ENCODE results near the gene COPZ2. TPM values are rescaled to one million over a fixed set of nuclear protein-coding genes. Genes with fewer than 3 reads are reported as not detected.
"Not testable (repeated sequence)": the region's sequence is repeated elsewhere in the genome, so short reads cannot be mapped to it uniquely, and the experiment has no call there.

Gene COPZ2
- 10 to 100 TPM; 18.2 to 35.3 (median 23.4) TPM for polyA plus RNA-seq (ENCODE audit: insufficient read depth in 1 of 5, insufficient read length in 5 of 5, low replicate concordance in 1 of 5)
- long read RNA-seq, donor 1, transcript COPZ2-210 (9 exons, 895 nt), result major isoform, 11 of 11 reads
- long read RNA-seq, donor 1, partial matches to known transcripts, result 0 of 11 reads
- long read RNA-seq, donor 1, other reads (novel, unspliced or antisense), result 0 of 11 reads
- long read RNA-seq, donor 2, partial matches to known transcripts, result 17 of 31 reads
- long read RNA-seq, donor 2, other reads (novel, unspliced or antisense), result 11 of 31 reads
- long read RNA-seq, donor 3, transcript COPZ2-210 (9 exons, 895 nt), result major isoform, 5 of 10 reads
- long read RNA-seq, donor 3, partial matches to known transcripts, result 5 of 10 reads
- long read RNA-seq, donor 3, other reads (novel, unspliced or antisense), result 0 of 10 reads
- long read RNA-seq, donor 4, partial matches to known transcripts, result 5 of 9 reads
- long read RNA-seq, donor 4, other reads (novel, unspliced or antisense), result 0 of 9 reads
- long read RNA-seq, donor 5, transcript COPZ2-210 (9 exons, 895 nt), result major isoform, 9 of 16 reads
- long read RNA-seq, donor 5, partial matches to known transcripts, result 7 of 16 reads
- long read RNA-seq, donor 5, other reads (novel, unspliced or antisense), result 0 of 16 reads
- long read RNA-seq, donor 6, transcript COPZ2-210 (9 exons, 895 nt), result major isoform, 5 of 10 reads
- long read RNA-seq, donor 6, partial matches to known transcripts, result 5 of 10 reads
- long read RNA-seq, donor 6, other reads (novel, unspliced or antisense), result 0 of 10 reads
- long read RNA-seq, donor 7, transcript COPZ2-210 (9 exons, 895 nt), result major isoform, 8 of 8 reads
- long read RNA-seq, donor 7, partial matches to known transcripts, result 0 of 8 reads
- long read RNA-seq, donor 7, other reads (novel, unspliced or antisense), result 0 of 8 reads
- long read RNA-seq, donor 8, partial matches to known transcripts, result 0 of 3 reads
- long read RNA-seq, donor 8, other reads (novel, unspliced or antisense), result 0 of 3 reads

GRCh38 chr17:48037036-48037837, at the start of gene COPZ2:
Gene COPZ2 (minus strand): TSS chr17:48037797. CDS start chr17:48037777, 20 bp downstream.
- peak in 1 of 2 donors; percentile 29 for DNase-seq

- DNase-seq, result no peak
These were observed 47.3 kb upstream of the COPZ2 start for GRCh38 chr17:48084932-48085331.

- DNase-seq, result no peak
These were observed 44.3 kb upstream of the COPZ2 start for GRCh38 chr17:48081858-48082257.

GRCh38 chr17:48077152-48077551, 39.6 kb upstream of the COPZ2 start:
- not testable (repeated sequence) for DNase-seq

GRCh38 chr17:48074322-48075081, 36.9 kb upstream of the COPZ2 start:
- DNase-seq, result peak; percentile 62 to 80

- DNase-seq, result not testable (repeated sequence)
These were observed 36.0 kb upstream of the COPZ2 start for GRCh38 chr17:48073566-48074094.

GRCh38 chr17:48072811-48073210, 35.2 kb upstream of the COPZ2 start:
- DNase-seq, result not testable (repeated sequence)

- no peak for DNase-seq
These were observed 34.1 kb upstream of the COPZ2 start for GRCh38 chr17:48071654-48072053.

- no peak for DNase-seq
These were observed 32.6 kb upstream of the COPZ2 start for GRCh38 chr17:48070195-48070594.

- no peak for DNase-seq
These were observed 30.9 kb upstream of the COPZ2 start for GRCh38 chr17:48068491-48068961.

GRCh38 chr17:48067808-48068207, 30.2 kb upstream of the COPZ2 start:
- not testable (repeated sequence) for DNase-seq

- DNase-seq, result no peak
These were observed 29.6 kb upstream of the COPZ2 start for GRCh38 chr17:48067245-48067644.

GRCh38 chr17:48066656-48067055, 29.1 kb upstream of the COPZ2 start:
- no peak for DNase-seq

GRCh38 chr17:48066192-48066591, 28.6 kb upstream of the COPZ2 start:
- no peak for DNase-seq

GRCh38 chr17:48064638-48065037, 27.0 kb upstream of the COPZ2 start:
- DNase-seq, result no peak

- no peak for DNase-seq
These were observed 24.7 kb upstream of the COPZ2 start for GRCh38 chr17:48062273-48062672.

- no peak for DNase-seq
These were observed 22.7 kb upstream of the COPZ2 start for GRCh38 chr17:48060249-48060648.

GRCh38 chr17:48059125-48059668, 21.6 kb upstream of the COPZ2 start:
- no peak for DNase-seq

GRCh38 chr17:48058393-48059124, 21.0 kb upstream of the COPZ2 start:
- DNase-seq, result no peak

Measured in right lung (tissue), 10 donors.